Mesenteric fat pad (tissue), 1 donor: ENCODE measurements around the gene C1GALT1. TPM values are rescaled to one million over a fixed set of nuclear protein-coding genes. Genes with fewer than 3 reads are reported as not detected.
"Not testable (repeated sequence)": the region's sequence is repeated elsewhere in the genome, so short reads cannot be mapped to it uniquely, and the experiment has no call there.

ENCODE experiments used
- DNase-seq: peaks from one replicate; pipeline ENCODE4 v3.0.0-alpha.2; 2020; ENCODE audit warnings: low spot score
- total RNA-seq: library from RNA; stranded (reverse); fragmentation: NEBNext Ultra II Directional; extraction: Animal tissue kit (Norgen Biotek cat#: 25700); gene quantifications from one replicate; pipeline ENCODE4 v1.2.1, GENCODE V29; 2021
- donor health status: DM: yes; HTN: yes; CAD: no.

C1GALT1 gene
- total RNA-seq, 1 donor from 2014 or later = 23.8 TPM

GRCh38 chr7:7231865-7232264 lies 49.5 kb downstream of the C1GALT1 start:
- no peak for DNase-seq

- no peak for DNase-seq
These were observed 53.0 kb downstream of the C1GALT1 start for GRCh38 chr7:7235347-7235746.

- DNase-seq = no peak
These were observed 53.7 kb downstream of the C1GALT1 start for GRCh38 chr7:7236041-7236440.

GRCh38 chr7:7237201-7237977 lies 55.0 kb downstream of the C1GALT1 start:
- no peak for DNase-seq

- DNase-seq = no peak
These were observed 55.6 kb downstream of the C1GALT1 start for GRCh38 chr7:7237978-7238267.

GRCh38 chr7:7239346-7239745 lies 57.0 kb downstream of the C1GALT1 start:
- DNase-seq = no peak

- DNase-seq = no peak
These were observed 60.6 kb downstream of the C1GALT1 start for GRCh38 chr7:7242899-7243298.

GRCh38 chr7:7245233-7245632 lies 62.9 kb downstream of the C1GALT1 start:
- DNase-seq = not testable (repeated sequence)

GRCh38 chr7:7246223-7246622 lies 63.9 kb downstream of the C1GALT1 start:
- DNase-seq = no peak

- no peak for DNase-seq
These were observed 65.3 kb downstream of the C1GALT1 start for GRCh38 chr7:7247658-7248057.

GRCh38 chr7:7249814-7250213 lies 67.5 kb downstream of the C1GALT1 start:
- no peak for DNase-seq

GRCh38 chr7:7251742-7252141 lies 69.4 kb downstream of the C1GALT1 start:
- no peak for DNase-seq

- DNase-seq = no peak
These were observed 72.0 kb downstream of the C1GALT1 start for GRCh38 chr7:7254319-7254718.

- DNase-seq = no peak
These were observed 72.6 kb downstream of the C1GALT1 start for GRCh38 chr7:7254908-7255307.

GRCh38 chr7:7256731-7257274 lies 74.5 kb downstream of the C1GALT1 start:
- DNase-seq = no peak

- no peak for DNase-seq
These were observed 75.8 kb downstream of the C1GALT1 start for GRCh38 chr7:7257899-7258692.

- no peak for DNase-seq
These were observed 79.5 kb downstream of the C1GALT1 start for GRCh38 chr7:7261863-7262262.

- no peak for DNase-seq
These were observed 81.2 kb downstream of the C1GALT1 start for GRCh38 chr7:7263297-7264230.

- no peak for DNase-seq
These were observed 82.1 kb downstream of the C1GALT1 start for GRCh38 chr7:7264306-7265040.
